GM12874 (cell line): ENCODE data around the gene USP2.

Experiments used
- CTCF ChIP-seq: IDR thresholded peaks from 2 replicates; pipeline ENCODE4 v1.5.1; 2011; ENCODE audit warnings: low read depth, mild to moderate bottlenecking, control low read depth, low read length, moderate library complexity; ENCODE audit not compliant: insufficient read depth

Gene USP2

GRCh38 chr11:119370486-119371046 is 10.9 kb downstream of the USP2 start:
- no peak for TF ChIP-seq CTCF

GRCh38 chr11:119369132-119369925 is 12.2 kb downstream of the USP2 start:
- no peak for TF ChIP-seq CTCF

- no peak for TF ChIP-seq CTCF
Observed at GRCh38 chr11:119368121-119369034, 13.1 kb downstream of the USP2 start.

GRCh38 chr11:119367661-119368120 is 13.8 kb downstream of the USP2 start:
- TF ChIP-seq CTCF: no peak

GRCh38 chr11:119366690-119367620 is 14.5 kb downstream of the USP2 start:
- TF ChIP-seq CTCF: no peak

- TF ChIP-seq CTCF: no peak
Observed at GRCh38 chr11:119365071-119365591, 16.4 kb downstream of the USP2 start.
